Measurements from ENCODE around the gene DPYSL5. TPM values are rescaled to one million over a fixed set of nuclear protein-coding genes. Genes with fewer than 3 reads are reported as not detected.

The DPYSL5 gene
- total RNA-seq, 2 experiments from 2014 or later: not detected

DNA sequence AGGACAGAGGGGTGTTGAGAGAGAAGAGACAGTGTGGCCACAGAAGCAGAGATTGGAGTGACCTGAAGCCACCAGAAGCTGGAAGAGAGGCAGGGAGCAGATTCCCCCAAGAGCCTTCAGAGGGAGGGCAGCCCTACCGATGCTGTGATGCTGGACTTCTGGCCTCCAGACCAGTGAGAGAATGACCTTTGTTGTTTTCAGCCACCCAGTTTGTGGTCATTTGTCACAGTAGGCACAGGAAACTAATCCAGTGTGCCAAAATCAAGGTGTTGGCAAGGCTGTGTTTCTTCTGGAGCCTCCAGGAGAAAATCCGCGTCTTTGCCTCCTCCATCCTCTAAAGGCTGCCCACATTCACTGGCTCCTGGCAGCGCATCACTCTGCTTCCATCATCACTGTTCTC lies 137.9 kb downstream of the DPYSL5 start:
- ChIA-PET CTCF (interaction anchor here (1.3 to 3.1 kb wide), 2 partner anchors 8 to 25 kb away, joined by 4 to 21 read pairs; no protein-coding TSS in a partner anchor), POLR2A (no interaction called here)
- TF ChIP-seq, protein P1, sequence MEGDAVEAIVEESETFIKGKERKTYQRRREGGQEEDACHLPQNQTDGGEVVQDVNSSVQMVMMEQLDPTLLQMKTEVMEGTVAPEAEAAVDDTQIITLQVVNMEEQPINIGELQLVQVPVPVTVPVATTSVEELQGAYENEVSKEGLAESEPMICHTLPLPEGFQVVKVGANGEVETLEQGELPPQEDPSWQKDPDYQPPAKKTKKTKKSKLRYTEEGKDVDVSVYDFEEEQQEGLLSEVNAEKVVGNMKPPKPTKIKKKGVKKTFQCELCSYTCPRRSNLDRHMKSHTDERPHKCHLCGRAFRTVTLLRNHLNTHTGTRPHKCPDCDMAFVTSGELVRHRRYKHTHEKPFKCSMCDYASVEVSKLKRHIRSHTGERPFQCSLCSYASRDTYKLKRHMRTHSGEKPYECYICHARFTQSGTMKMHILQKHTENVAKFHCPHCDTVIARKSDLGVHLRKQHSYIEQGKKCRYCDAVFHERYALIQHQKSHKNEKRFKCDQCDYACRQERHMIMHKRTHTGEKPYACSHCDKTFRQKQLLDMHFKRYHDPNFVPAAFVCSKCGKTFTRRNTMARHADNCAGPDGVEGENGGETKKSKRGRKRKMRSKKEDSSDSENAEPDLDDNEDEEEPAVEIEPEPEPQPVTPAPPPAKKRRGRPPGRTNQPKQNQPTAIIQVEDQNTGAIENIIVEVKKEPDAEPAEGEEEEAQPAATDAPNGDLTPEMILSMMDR (IDR thresholded peaks at IDR 0.05): no peak
- H3K9me3 Mint-ChIP-seq: no peaks in the 10 kb centered on the region
- ATAC-seq (no peak), DNase-seq (no peak)
- intact Hi-C loops (cut with micrococcal nuclease): no loop called here
- no peaks in the 10 kb centered on the region for H3K4me1 Mint-ChIP-seq (ENCODE audit: low read depth)
- H3K4me3 Mint-ChIP-seq: no peak overlapping the region
- H3K27ac Mint-ChIP-seq: no peak overlapping the region
- no peaks in the 10 kb centered on the region for H3K36me3 Mint-ChIP-seq (ENCODE audit: low read depth)
- no peaks in the 10 kb centered on the region for H3K27me3 Mint-ChIP-seq

DNA sequence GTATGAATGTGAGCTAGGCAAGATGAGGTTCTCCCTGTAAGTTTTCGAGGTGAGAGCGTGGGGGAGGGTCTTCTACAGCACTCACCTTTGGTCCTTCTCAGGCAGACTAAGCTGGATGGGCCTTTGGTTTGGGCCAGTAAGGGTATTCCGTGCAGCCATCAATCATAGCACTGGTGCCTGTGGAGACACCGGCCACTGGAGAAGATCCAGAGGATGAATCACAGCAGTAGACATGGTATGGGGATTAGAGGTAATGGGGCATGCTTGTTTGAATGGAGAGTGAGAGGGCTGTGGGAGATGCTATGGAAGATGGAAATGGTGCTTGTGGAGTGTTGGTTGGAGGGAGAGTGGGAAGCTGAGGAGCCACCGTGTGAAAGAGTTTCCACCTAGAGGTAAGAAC lies 138.6 kb downstream of the DPYSL5 start:
- no peaks in the 10 kb centered on the region for H3K27me3 Mint-ChIP-seq
- DNase-seq: no peak
- H3K4me3 Mint-ChIP-seq: no peak overlapping the region
- ATAC-seq: no peak
- CTCF ChIA-PET: interaction anchor here (1.3 to 5.1 kb wide), 3 partner anchors 9 to 30 kb away, joined by 4 to 18 read pairs (median 6); no protein-coding TSS in a partner anchor
- POLR2A ChIA-PET: interaction anchor here (1.5 kb wide), 1 partner anchor 9 kb away, joined by 3 read pairs; no protein-coding TSS in a partner anchor
- intact Hi-C loops (cut with micrococcal nuclease): no loop called here
- no peaks in the 10 kb centered on the region for H3K4me1 Mint-ChIP-seq (ENCODE audit: low read depth)
- H3K27ac Mint-ChIP-seq: no peak overlapping the region
- H3K36me3 Mint-ChIP-seq (ENCODE audit: low read depth): no peaks in the 10 kb centered on the region
- no peaks in the 10 kb centered on the region for H3K9me3 Mint-ChIP-seq
- TF ChIP-seq, protein P1 (IDR thresholded peaks at IDR 0.05): no peak

DNA sequence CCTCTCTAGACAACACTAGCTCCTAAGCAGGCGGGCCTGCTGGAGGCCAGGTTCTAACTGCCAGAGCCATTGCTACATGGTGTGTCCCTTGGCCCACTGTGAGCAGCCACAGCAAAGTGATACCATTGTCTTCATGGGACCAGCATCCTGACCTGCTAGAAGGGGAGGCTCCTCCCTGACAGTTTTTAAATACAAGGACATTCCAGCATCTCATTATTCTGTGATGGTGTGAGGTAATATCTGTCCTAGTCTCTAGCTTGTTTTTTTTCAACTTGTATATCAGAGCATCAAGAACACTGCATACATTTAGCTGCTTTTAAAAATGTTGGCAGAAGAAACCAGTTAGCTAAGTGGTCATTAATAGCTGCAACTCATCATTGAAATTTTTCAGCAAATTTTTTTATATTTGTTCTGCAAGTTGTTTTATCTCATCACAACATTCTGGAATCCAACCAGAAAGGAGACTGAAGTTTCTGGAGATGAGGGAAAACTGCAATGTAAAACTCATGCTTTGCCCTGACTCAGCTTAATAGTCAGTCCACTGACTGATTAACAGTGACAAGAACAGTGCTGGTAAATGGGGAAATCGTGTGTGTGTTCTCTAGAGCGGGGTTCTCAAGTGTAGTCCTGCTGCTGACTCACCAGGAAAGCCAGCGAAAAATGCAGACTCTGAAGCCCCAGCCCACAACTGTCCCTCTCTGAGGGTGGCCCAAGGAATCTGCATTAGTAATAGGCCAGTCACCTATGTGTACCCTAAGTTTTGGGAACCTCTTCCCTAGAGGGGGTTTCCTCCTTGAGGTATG lies 140.3 kb downstream of the DPYSL5 start:
- intact Hi-C loops (cut with micrococcal nuclease): no loop called here
- no peak for ATAC-seq
- no peak overlapping the region for H3K4me3 Mint-ChIP-seq
- ChIA-PET POLR2A (interaction anchor here (1.5 kb wide), 1 partner anchor 11 kb away, joined by 3 read pairs; no protein-coding TSS in a partner anchor), CTCF (interaction anchor here (1.0 to 5.1 kb wide), 4 partner anchors 27 to 291 kb away, joined by 3 to 18 read pairs (median 4); no protein-coding TSS in a partner anchor)
- no peak overlapping the region for H3K27ac Mint-ChIP-seq
- no peaks in the 10 kb centered on the region for H3K36me3 Mint-ChIP-seq (ENCODE audit: low read depth)
- no peaks in the 10 kb centered on the region for H3K27me3 Mint-ChIP-seq
- TF ChIP-seq, protein P1 (IDR thresholded peaks at IDR 0.05): no peak
- no peaks in the 10 kb centered on the region for H3K4me1 Mint-ChIP-seq (ENCODE audit: low read depth)
- no peaks in the 10 kb centered on the region for H3K9me3 Mint-ChIP-seq
- DNase-seq: no peak

DNA sequence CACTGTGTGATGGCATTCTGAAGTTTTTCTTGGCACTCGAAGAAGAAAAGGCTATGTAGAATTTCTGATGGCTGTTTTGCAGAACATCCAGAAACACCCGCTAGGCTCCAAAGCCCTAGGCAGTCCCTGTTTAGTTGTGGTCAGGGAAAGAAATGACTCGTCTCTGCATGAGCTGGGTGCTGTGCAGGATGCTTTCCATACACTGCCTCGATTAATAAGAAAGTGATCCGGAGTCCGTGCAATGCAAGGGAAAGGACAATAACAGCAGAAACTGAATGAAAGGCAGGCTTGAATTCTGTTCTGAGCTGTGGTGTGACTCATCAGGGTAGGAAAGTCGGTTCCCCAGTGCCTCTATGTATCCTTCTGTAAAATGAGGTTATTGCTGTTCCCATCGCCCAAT lies 141.2 kb downstream of the DPYSL5 start:
- no peaks in the 10 kb centered on the region for H3K4me1 Mint-ChIP-seq (ENCODE audit: low read depth)
- CTCF ChIA-PET: interaction anchor here (1.3 to 5.1 kb wide), 3 partner anchors 28 to 291 kb away, joined by 3 to 18 read pairs (median 5); no protein-coding TSS in a partner anchor
- intact Hi-C loops (cut with micrococcal nuclease): no loop called here
- no peaks in the 10 kb centered on the region for H3K36me3 Mint-ChIP-seq (ENCODE audit: low read depth)
- H3K9me3 Mint-ChIP-seq: no peaks in the 10 kb centered on the region
- no peaks in the 10 kb centered on the region for H3K27me3 Mint-ChIP-seq
- no peak overlapping the region for H3K27ac Mint-ChIP-seq
- POLR2A ChIA-PET: no interaction called here
- TF ChIP-seq, protein P1 (IDR thresholded peaks at IDR 0.05): no peak
- DNase-seq: no peak
- H3K4me3 Mint-ChIP-seq: no peak overlapping the region
- no peak for ATAC-seq

DNA sequence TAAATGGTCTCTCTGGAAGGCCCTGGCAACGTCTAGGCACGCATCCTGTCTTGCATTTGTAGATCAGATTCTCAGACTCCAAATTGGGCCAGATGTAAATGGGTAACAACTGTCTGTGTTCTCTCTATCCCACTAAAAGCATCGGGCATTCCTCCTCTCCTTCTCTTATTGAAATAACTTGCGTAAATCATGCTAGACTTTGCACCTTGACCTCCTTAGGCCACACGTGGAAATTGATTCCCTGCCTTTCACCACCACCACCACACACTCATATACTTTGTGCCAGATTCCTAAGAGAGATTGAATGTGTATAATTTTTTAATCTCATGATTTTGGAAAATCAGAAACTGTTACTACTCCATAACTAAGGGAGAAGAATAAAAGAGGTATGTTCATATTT lies 143.8 kb downstream of the DPYSL5 start:
- TF ChIP-seq, protein P1 (IDR thresholded peaks at IDR 0.05): no peak
- H3K4me1 Mint-ChIP-seq (ENCODE audit: low read depth): no peaks in the 10 kb centered on the region
- CTCF ChIA-PET: no interaction called here

More for the DNA sequence above, 143.8 kb downstream of the DPYSL5 start:
- no peaks in the 10 kb centered on the region for H3K36me3 Mint-ChIP-seq (ENCODE audit: low read depth)
- ATAC-seq: no peak
- DNase-seq: no peak
- no peaks in the 10 kb centered on the region for H3K9me3 Mint-ChIP-seq
- no peak overlapping the region for H3K4me3 Mint-ChIP-seq
- H3K27ac Mint-ChIP-seq: no peak overlapping the region
- H3K27me3 Mint-ChIP-seq: no peaks in the 10 kb centered on the region
- intact Hi-C loops (cut with micrococcal nuclease): no loop called here
- POLR2A ChIA-PET: no interaction called here
